ENCODE results near the gene PTPN22.

Gene PTPN22

DNA sequence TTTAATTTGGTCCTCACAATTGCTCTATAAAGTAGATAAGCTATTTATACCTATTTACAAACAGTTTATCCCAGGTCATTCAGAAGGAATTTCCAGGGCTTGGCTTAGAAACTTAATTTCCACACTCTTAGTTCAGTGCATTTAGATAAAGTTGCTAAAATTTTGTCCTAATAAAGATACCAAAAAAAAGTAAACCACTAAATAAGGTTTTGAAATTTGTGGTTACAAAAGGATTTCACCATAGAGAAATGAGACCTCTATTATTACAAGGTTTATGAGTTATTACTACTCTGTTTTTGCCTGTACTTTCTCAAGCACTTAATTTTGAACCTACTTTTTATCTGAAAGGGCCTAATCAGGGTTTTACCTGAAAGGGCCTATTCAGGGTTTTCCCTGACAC, 22.4 kb downstream of the PTPN22 start:
- no peak for FAIRE-seq

DNA sequence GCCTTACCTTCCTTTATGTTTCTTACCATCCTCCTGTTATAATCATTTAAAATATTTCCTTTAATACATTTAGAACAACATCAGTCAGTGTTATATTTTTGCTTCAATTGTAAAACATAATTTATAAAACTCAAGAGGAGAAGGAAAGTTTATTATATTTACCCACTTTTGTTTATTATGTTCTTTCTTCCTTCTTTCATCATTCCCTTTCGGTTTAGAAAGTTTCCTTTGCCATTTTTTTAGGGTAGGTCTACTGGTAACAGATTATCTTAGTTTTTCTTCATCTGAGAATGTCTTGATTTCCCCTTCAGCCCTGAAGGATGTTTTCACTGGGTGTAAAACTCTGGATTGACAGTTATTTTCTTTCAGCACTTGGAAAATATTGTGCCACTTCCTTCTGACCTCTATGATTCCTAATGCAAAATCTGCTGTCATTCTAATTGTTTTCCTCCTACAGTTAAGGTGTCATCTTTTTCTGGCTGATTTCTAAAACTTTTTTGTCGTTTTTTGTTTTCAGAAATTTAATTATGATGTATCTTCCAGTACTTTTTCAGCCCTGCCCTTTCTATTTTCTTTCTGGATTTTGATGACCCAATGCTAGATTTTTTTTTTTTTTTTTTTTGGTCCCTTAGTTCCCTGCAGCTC, 25.0 kb downstream of the PTPN22 start:
- no peak for FAIRE-seq

DNA sequence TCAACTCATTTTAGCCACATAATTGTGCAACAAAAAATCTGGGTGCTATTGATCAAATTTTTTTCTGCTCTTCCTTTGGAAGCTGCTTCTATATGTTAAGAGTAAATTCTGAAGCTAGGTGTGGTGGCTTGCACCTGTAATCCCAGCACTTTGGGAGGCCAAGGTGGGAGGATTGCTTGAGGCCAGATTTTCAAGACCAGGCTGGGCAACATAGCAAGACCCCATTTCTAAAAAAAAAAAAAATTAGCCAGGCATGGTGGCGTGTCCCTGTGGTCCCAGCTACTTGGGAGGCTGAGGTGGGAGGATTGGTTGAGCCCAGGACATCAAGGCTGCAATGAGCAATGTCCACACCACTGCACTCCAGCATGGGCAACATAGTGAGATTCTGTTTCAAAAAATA, 35.0 kb downstream of the PTPN22 start:
- FAIRE-seq = no peak

DNA sequence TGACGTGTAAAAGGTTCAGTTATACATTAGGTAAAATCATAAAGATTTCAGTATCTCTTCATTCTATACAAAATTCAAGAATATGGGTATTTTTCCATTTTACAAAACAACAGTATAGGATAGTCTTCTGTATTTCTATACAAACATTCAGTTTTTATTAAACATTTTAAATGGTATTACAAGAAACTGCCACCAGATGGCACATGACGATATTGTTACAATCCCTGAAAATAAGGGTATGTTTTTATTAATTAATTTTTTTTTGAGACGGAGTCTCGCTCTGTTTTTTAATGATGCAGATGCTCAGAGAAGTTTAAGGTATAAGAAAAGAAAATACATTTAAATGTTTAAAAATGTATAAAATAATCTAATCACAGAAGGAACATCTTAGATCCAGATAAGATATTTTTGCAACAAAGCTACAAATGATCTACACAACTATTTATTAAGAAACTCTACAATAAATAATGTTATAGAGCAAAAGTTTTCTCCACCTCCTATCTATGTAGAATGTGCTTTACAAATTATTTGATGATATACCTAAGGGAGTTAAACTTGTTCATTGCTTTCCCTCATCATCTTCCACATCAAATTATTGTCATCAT, 35.7 kb downstream of the PTPN22 start:
- peak; percentile 97 for FAIRE-seq

DNA sequence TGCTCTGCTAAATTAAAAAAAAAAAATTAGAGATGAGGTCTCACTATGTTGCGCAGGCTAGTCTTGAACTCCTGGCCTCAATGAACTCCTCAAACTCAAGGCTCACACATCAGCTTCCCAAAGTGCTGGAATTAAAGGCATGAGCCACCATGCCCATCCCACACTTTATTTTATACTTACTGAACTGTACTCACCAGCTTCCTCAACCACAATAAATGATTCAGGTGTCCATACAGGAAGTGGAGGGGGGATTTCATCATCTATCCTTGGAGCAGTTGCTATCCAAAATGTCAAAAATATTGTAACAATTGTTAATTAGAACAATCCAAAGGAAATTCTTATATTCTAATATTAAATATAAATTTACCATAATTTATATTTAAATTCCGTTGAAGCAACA, 36.8 kb downstream of the PTPN22 start:
- no peak for FAIRE-seq

DNA sequence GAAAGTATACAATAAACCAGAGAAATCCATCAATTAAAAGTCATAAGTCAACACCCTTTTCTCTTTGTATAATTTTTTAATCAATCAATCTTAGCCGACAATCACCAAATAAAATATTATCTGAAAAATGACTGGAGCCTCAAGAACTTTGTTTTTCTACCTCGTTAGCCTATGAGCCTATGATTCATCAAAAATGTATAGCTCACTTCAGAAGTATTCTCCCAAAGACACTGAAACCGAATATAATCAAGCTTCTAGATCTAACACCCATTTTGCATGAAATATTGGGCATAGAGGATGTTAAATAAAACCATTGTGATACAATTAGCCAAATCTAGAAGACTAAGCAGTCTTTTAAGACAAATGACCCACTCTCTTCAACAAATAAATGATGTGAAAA, 41.5 kb downstream of the PTPN22 start:
- FAIRE-seq = no peak

DNA sequence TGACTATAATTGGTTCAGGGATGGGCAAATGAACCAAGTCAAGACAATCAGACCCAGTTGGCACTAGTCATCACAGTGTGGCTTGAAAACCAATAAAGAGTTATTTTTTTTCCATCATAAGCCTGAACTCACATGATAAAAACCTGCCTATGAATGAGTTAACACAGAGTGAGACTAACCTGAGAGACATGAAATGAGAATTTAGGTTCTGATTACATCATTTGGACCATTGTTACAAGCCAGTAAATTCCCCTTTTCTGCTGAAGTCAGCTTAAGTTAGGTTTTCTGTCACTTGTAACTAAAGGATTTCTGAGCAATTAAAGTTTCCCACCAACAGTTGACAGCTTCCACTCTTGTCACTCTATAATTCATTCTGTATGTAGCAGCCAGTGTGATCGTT, 49.6 kb downstream of the PTPN22 start:
- FAIRE-seq = no peak

DNA sequence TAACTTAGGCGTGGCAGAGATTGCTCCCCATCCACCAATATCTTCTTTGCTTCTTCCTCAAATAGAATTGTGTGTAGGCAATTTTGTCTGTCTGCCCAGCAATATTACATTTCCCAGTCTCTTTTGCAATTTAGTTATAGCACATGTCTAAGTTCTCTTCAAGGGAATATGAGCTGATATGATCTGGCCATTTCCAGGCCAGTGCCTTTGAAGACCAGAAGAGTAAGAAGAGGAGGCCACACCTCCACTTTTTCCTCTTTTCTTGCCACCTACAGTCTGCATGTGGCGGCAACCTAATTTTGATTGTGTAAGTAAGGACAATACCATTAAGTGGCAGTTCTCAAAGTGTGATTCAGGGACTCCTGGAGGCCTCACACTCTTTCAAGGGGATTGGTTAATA, 52.9 kb downstream of the PTPN22 start:
- FAIRE-seq = no peak

DNA sequence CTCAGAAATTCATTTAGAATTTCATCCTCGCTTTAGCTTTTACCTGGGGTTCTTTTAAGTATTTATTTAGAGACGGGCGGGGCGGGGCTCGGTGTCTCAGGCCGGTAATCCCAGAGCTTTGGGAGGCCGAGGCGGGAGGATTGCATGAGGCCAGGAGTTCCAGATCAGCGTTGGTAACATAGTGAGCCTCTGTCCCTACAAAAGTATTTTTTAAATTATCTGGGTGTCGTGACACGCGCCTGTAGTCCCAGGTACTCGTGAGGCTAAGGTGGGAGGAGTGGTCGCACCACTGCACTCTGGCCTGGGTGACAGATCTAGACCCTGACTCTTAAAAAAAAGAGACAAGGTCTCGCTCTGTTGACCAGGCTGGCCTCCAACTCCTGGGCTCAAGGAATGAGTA, 58.3 kb downstream of the PTPN22 start:
- no peak for FAIRE-seq

DNA sequence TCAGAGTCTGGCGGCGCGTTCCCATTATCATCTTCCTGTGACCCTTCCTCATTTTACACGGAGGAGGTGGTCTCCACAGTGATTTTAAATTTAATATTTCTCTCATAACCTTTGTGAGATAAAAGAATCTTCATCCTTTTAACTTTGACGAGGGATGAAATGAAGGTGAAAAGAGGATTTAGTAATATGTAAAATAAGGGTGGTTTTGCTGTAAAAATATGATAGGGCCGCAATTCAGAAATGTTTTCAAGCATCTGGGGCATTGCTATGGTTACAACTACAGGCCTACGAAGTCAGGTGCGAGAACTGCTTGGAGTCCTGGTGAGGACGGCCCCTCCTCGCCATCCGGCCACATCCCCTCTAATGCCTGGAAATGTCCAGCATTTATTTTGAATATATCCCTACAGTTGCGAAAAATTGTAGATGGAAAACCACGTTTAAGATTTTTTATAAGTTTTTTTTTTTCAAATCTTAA, 58.8 kb downstream of the PTPN22 start:
- FAIRE-seq = no peak

DNA sequence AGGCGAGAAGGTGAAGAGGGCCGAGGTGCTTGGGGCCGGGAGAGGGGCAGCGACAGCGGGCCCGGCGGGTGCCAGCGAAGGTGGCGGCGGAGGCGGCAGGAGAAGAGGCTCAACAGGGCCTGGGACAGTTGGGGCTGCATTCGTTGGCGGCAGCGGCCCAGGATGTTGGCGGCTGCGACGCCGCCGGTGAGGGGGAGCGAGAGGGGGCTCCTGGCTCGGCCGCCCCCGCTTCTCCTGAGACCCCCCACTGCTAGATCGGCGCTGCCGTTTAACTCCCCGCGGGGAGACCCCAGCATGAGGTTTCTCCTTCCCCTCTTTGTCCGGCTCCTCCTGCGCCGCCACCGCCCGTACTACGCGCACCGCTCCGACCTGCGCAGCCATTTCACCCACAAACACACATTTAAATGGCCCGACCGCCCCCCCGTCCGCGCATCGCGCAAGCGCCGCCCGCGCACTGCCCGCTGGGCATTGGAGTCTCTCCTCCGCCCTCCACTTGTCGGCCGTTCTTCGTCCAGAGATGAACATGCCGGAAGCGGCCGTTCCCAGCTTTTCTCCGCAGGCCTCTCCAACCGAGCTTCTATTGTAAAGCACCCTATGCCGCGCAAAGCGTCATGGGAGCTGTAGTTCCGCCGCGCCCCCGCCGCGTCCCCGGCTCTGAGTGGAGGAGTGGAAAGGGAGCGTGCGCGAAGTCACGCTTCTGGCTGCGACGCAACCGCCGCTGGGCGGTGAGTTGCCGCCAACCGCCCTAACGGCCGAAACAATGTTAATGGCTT, 59.4 kb downstream of the PTPN22 start, which contains the start of gene RSBN1:
TSS of gene RSBN1 (minus strand) at position 589 of the 773 bp plus-strand sequence. CDS start at position 525, 64 bp downstream.
- peak; percentile 99 for FAIRE-seq

DNA sequence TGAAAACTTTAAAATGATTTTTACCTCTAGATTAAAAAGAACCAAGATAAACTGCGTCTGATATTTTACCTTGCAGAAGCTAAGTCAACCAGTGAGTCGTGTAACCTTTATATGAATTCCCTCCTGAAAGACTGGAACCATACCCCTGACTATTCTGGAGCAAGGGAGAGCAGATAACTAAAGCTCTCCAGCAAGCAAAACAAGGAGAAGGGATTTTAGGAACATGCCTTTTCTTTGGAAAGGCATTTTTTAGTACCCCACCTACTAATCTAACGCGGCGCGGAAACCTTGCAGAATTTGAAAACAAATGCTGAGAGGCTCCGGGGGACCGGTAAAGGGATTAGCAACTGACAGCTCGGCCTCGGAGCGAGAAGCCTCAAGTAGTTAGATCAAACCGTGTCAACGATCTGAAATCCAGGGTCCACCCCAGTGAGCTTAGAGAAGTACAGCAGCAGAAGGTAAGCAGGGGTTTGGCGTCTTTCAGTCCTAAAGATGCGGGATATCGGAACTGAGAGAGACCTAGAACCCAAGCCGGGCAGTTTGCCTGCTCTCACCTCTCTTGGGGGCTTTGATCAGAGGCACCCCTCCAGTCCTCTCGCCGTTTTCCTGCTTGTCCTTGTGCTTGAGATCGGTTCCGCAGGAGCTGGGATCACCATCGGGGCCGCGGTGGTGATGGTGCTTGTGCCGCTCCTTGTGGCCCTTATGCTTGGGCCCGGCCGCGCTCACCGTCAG, 60.2 kb downstream of the PTPN22 start:
- FAIRE-seq = no peak

DNA sequence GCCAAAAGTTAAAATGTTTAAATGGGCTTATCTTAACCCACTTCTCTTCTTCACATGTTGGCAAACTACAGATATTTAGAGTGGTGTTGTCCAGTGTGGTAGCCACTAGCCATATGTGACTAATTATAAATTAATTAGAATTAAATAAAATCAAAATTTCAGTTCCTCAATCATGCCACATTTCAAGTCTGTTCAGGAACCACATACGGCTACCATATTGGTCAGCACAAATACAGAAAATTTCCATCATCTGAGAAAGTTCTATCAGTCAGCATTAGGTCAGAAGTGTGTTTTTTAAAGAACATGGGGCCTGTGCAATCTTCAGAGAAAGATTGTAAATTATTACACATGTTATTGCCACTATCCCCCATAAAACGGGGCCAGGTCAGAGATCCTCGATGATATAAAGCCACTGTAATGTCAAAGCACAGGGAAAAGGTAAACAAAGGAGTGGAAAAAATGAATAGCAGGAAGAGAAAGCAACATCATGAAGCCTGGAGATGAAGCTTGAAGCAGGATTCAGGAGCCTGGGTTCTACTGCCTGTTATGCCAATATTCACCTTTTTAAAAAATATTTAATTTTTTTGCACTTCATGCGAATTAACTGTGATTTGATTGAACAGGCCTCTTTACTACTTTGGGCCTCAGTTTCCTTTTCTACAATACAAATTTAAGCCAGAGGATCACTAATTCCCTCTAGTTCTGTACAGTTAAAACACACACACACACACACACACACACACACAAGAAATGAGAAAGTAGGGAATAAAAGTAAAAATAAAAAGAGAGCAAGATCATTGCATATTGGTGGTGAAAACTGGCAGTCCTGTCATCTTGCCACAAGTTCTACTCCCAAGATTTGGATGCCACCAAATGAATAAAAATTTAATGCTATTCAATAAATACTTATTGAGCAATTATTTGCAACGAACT, 61.6 kb downstream of the PTPN22 start:
- no peak for FAIRE-seq

DNA sequence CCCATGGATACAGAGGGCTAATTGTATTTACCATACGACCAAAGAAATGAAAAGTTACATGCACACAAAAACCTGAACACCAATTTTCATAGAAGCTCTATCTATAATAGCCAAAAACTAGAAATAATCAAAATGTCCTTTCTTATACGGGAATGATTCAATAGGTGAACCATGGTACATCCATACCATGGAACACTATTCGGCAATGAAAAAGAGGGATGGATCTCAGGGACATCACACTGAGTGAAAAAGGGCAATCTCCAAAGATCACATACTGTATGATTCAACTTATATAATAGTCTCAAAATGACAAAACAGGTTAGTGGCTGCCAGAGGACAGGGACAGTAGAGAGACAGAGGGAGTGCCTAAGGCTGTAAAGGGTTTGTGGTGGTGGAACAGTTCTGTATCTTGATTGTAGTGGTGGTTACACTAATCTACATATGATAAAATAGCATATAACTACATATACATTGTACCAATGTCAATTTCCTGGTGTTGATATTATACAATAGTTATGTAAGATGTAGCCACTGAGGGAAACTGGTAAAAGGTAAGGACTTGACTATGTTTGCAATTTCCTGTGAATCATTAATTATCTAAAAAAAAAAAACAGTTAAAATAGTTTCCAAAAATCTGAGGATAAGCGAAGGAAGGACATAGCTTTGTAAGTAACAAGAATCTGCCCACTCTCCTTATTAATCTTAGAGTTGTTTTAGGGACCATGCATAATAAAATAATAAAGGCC, 62.9 kb downstream of the PTPN22 start:
- no peak for FAIRE-seq

DNA sequence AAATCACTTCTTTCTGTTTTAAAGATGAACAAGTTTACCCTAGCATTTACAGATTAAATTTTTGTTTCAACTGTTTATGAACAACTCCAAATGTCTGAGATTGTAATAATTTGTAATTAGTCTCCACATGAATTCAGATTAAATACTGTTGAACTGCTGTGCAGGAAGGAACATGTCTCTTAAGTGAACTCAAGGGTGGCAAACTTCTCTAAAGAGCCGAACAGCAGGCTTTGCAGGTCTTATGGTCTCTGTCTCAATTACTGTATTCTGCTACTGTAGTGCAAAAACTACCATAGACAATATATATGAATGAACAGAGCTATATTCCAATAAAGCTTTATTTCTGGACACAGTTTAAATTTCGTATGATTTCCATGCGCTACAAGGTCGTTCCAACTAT, 65.9 kb downstream of the PTPN22 start:
- FAIRE-seq = no peak

DNA sequence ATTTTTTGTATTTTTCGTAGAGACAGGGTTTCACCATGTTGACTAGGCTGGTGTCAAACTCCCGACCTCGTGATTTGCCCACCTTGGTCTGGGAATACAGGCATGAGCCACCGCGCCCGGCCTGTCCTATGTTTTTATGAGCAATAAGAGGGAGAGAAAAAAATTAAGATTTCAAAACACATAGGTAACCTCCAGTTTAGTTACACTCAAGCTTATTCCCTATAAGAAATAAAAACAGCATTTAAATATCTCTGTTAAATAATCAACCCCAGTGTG, 66.3 kb downstream of the PTPN22 start:
- FAIRE-seq = no peak

DNA sequence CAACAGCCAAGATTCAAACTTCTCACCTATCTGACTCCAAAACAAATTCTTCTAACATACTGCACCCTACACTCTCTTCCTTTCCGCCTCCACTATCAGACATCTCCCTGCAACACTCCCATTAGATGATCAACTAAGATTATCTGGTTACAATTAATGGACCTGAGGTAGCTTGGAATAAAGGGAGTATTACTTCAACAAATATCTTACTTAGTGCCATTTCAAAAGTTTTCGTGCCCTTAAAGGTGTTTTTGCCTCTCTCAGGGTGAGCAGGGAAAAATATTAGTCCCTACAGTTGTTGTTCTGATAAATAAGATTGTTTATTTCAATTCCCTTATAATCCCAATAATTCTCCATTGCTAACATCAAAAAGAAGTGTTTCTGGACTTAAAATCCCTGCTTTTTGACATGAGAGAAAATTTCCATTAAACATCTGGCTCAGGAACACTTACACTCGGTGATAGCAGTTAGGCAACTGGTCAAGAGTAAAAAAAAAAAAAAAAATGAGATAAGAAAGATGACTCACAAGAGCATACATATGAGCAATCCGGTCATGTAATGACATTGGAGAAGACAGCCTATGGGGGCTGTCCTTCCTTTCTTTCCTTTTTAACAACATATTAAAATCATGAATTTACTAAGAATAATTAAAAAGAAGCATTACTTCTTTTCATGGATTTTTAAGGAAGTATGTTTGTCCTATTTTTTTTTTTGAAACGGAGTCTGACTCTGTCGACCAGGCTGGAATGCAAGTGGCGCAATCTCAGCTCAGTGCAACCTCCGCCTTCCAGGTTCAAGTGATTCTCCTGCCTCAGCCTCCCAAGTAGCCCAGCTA, 66.9 kb downstream of the PTPN22 start:
- no peak for FAIRE-seq

DNA sequence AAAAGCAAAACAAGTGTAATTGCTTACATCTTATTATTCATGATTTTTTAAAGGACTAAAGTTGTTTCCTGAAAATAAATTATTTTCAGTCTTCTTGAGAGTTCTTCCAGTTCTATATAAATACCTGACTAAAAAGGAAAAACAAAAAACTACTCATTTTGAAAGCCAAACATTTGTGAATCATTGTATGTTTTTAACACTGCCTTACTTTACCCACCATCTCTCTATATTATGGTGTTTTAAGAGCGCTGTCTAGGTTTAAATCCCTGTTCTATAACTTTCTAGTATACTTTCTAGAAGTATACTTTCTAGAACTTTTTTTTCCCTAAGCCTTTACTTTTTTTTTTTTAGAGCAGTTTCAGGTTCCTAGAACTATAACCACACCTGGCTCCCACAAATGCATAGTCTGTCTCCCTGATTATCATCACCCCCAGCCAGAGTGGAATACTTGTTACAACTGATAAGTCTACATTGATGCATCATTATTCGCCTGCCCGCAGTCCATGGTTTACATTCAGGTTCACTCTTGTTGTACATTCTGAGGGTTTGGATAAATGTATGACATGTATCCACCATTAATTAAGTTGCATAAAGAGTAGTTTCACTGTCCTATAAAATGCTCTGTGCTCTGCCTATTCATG, 69.0 kb downstream of the PTPN22 start:
- FAIRE-seq = no peak

DNA sequence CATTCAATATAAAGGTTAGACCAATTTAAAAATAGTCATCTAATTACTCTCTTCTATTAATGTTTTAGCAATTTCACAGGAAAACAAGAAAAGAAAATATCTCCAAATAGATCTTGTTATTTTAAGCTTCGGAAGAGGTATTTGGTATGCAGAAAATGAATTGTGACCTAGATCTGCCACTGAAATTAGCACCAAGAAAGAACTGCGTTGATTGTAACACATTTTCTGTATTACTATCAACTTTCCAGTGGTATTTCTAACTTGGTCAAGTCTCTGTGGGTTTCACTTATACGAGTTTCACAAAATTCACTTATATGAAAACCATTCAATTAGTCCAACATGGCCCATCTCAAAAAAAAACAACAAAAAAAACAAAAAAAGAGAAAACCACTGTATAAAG, 71.0 kb downstream of the PTPN22 start:
- no peak for FAIRE-seq

DNA sequence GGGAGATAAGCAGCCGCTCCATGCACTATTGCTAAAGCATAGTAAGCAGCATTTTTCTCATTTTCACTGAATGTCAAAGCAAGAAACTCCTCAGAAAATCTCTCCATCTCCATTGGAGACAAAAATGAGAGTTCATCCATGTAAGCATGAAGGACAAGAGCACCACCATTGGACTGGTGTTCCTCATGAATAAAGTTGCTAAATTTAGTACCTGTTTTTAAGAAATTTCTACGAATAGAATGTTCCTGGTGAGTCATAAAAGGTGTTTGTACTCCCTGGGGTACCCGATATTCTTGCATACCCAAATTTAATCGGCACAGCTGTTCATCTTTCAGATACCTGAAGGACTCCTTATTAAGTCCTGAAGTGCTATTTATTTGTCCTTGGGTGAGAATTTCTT, 74.0 kb downstream of the PTPN22 start:
- FAIRE-seq = no peak
